Smooth muscle cell (in vitro differentiated cells): Measurements from ENCODE around the gene GGT1. TPM values are rescaled to one million over a fixed set of nuclear protein-coding genes. Genes with fewer than 3 reads are reported as not detected.
"Not testable (repeated sequence)": the region's sequence is repeated elsewhere in the genome, so short reads cannot be mapped to it uniquely, and the experiment has no call there.

Experiments
- DNase-seq: peaks from one replicate; lab custom pipeline; 2025; ENCODE audit not compliant: unreplicated experiment; lab: John Stamatoyannopoulos, UW
- H2AFZ ChIP-seq: fragments of 200-600 bp; sonication (generic); 2 replicates; pipeline ENCODE4 v1.6.0; 2016; ENCODE audit warnings: antibody characterized with exemption, low read depth, mild to moderate bottlenecking
- H3F3A ChIP-seq: fragments of 200-600 bp; sonication (generic); 2 replicates; pipeline ENCODE4 v1.6.0; 2017; ENCODE audit warnings: antibody characterized with exemption, low read depth
- H3K27ac ChIP-seq: fragments of 200-600 bp; sonication (generic); 2 replicates; pipeline ENCODE4 v1.5.1; 2016; ENCODE audit warnings: low read depth, mild to moderate bottlenecking
- H3K27me3 ChIP-seq: fragments of 200-600 bp; sonication (generic); 2 replicates; pipeline ENCODE4 v1.6.1; 2016; ENCODE audit warnings: low read depth, mild to moderate bottlenecking
- H3K36me3 ChIP-seq: fragments of 200-600 bp; sonication (generic); 2 replicates; pipeline ENCODE4 v1.5.1; 2016; ENCODE audit warnings: low read depth
- H3K4me1 ChIP-seq: fragments of 200-600 bp; sonication (generic); 2 replicates; pipeline ENCODE4 v1.5.1; 2016; ENCODE audit warnings: low read depth
- H3K4me2 ChIP-seq: fragments of 200-600 bp; sonication (generic); 2 replicates; pipeline ENCODE4 v1.6.0; 2016; ENCODE audit warnings: mild to moderate bottlenecking
- H3K4me3 ChIP-seq: fragments of 200-600 bp; sonication (generic); 2 replicates; pipeline ENCODE4 v1.5.1; 2016; ENCODE audit warnings: mild to moderate bottlenecking
- H3K79me2 ChIP-seq: fragments of 200-600 bp; sonication (generic); 2 replicates; pipeline ENCODE4 v1.6.0; 2016; ENCODE audit warnings: low read depth, mild to moderate bottlenecking
- H3K9ac ChIP-seq: fragments of 200-600 bp; sonication (generic); 2 replicates; pipeline ENCODE4 v1.6.0; 2016; ENCODE audit warnings: low read depth
- H3K9me3 ChIP-seq: fragments of 200-600 bp; sonication (generic); replicated peaks from 2 replicates; pipeline ENCODE4 v1.5.1; 2016; ENCODE audit warnings: low read depth
- H4K20me1 ChIP-seq: fragments of 200-600 bp; sonication (generic); 2 replicates; pipeline ENCODE4 v1.6.0; 2016; ENCODE audit warnings: low read depth
- CTCF ChIP-seq: fragments of 200-600 bp; sonication (generic); IDR thresholded peaks from 2 replicates; pipeline ENCODE4 v1.5.1; 2017; ENCODE audit warnings: borderline replicate concordance, mild to moderate bottlenecking, antibody characterized with exemption; ENCODE audit not compliant: insufficient read depth, poor library complexity, severe bottlenecking
- WGBS: methylation state at CpG from one replicate; pipeline ENCODE4 v1.1.7; 2016; ENCODE audit warnings: low lambda C conversion rate; 5-methylcytosine and 5-hydroxymethylcytosine counted together
- polyA plus RNA-seq: library from polyadenylated mRNA; unstranded; fragments of >200 nt; fragmentation: Nextera tagmentation; extraction: Ambion mirVana; gene quantifications from 2 replicates; pipeline ENCODE4 v1.2.1, GENCODE V29; 2016
- total RNA-seq: library from RNA; depleted of rRNA; stranded (reverse); fragments of >200 nt; gene quantifications from 2 replicates; pipeline ENCODE4 v1.2.3, GENCODE V29; 2014

The GGT1 gene
- total and polyA plus RNA-seq, 2 experiments from 2014 or later = 28.4 to 55.5 TPM

- Histone ChIP-seq H3K4me1 (peaks cover 8% of the 10 kb centered on the region), H3K36me3 (no peaks in the 10 kb centered on the region), H3K27ac (no peak overlapping the region), H3F3A (no peaks in the 10 kb centered on the region), H3K4me3 (no peak overlapping the region), H4K20me1 (no peaks in the 10 kb centered on the region), H3K27me3 (no peaks in the 10 kb centered on the region), H3K9ac (no peak overlapping the region), H3K4me2 (no peak overlapping the region), H3K9me3 (no peaks in the 10 kb centered on the region), H2AFZ (no peak overlapping the region), H3K79me2 (no peaks in the 10 kb centered on the region)
- TF ChIP-seq CTCF = no peak
- 91% methylated on average over 6 of the region's 6 CpGs for WGBS
- no peak for DNase-seq
Measured at GRCh38 chr22:24595228-24595627, 7.8 kb upstream of the GGT1 start.

GRCh38 chr22:24595863-24596262, 7.1 kb upstream of the GGT1 start:
- Histone ChIP-seq H3K27me3 (no peaks in the 10 kb centered on the region), H3K27ac (no peak overlapping the region), H3F3A (no peaks in the 10 kb centered on the region), H3K4me1 (peaks cover 8% of the 10 kb centered on the region), H3K4me3 (no peak overlapping the region), H3K9ac (no peak overlapping the region), H3K9me3 (no peaks in the 10 kb centered on the region), H3K79me2 (no peaks in the 10 kb centered on the region), H3K4me2 (no peak overlapping the region), H3K36me3 (no peaks in the 10 kb centered on the region), H4K20me1 (no peaks in the 10 kb centered on the region), H2AFZ (no peak overlapping the region)
- TF ChIP-seq CTCF = no peak
- no peak for DNase-seq
- WGBS = 96% methylated on average over 4 of the region's 4 CpGs

GRCh38 chr22:24597076-24597475, 5.9 kb upstream of the GGT1 start:
- not testable (repeated sequence) for H3K79me2 ChIP-seq, H2AFZ ChIP-seq, H3K4me1 ChIP-seq, H3K27ac ChIP-seq, H3K9me3 ChIP-seq, H3K27me3 ChIP-seq, H3K4me2 ChIP-seq, H3K9ac ChIP-seq, H3K4me3 ChIP-seq, H3F3A ChIP-seq, H3K36me3 ChIP-seq, H4K20me1 ChIP-seq, DNase-seq
- 96% methylated on average over 9 of the region's 9 CpGs for WGBS

GRCh38 chr22:24599514-24599913, 3.5 kb upstream of the GGT1 start:
- Histone ChIP-seq H3K9ac (no peak overlapping the region), H2AFZ (no peak overlapping the region), H3F3A (no peaks in the 10 kb centered on the region), H3K27ac (no peak overlapping the region), H3K4me3 (no peak overlapping the region), H4K20me1 (no peaks in the 10 kb centered on the region), H3K4me1 (peaks cover 12% of the 10 kb centered on the region), H3K9me3 (no peaks in the 10 kb centered on the region), H3K27me3 (no peaks in the 10 kb centered on the region), H3K79me2 (no peaks in the 10 kb centered on the region), H3K4me2 (no peak overlapping the region), H3K36me3 (no peaks in the 10 kb centered on the region)
- no peak for DNase-seq
- TF ChIP-seq CTCF = no peak
- WGBS = 85% methylated on average over 8 of the region's 8 CpGs

GRCh38 chr22:24599958-24600715, 2.9 kb upstream of the GGT1 start:
- H3K4me2 ChIP-seq, H3K27ac ChIP-seq, H3K36me3 ChIP-seq, H3K79me2 ChIP-seq, DNase-seq, H3F3A ChIP-seq, H3K9me3 ChIP-seq, H3K27me3 ChIP-seq, H3K9ac ChIP-seq, H2AFZ ChIP-seq, H3K4me3 ChIP-seq, H4K20me1 ChIP-seq: not testable (repeated sequence)
- 78% methylated on average over 3 of the region's 3 CpGs for WGBS
- H3K4me1 ChIP-seq = peaks cover 12% of the 10 kb centered on the region
